ENCODE results near the gene PIP4K2A.

The PIP4K2A gene

GRCh38 chr10:22489975-22490374 lies 224.4 kb downstream of the PIP4K2A start:
- TF ChIP-seq SUZ12 (IDR thresholded peaks at IDR 0.05) (no peak), SP1 (IDR thresholded peaks at IDR 0.05) (no peak), PKNOX1 (IDR thresholded peaks at IDR 0.05) (no peak), NFRKB (IDR thresholded peaks at IDR 0.05) (no peak)
- CTCF ChIA-PET = no interaction called here
- no peak for DNase-seq (ENCODE audit: extremely low spot score)
- POLR2A ChIA-PET = no interaction called here

- TF ChIP-seq NFRKB (IDR thresholded peaks at IDR 0.05) (no peak), ZNF384 (IDR thresholded peaks at IDR 0.05) (no peak), HDGF (IDR thresholded peaks at IDR 0.05; ENCODE audit: borderline replicate concordance) (no peak), LEF1 (IDR thresholded peaks at IDR 0.05; ENCODE audit: borderline replicate concordance) (no peak), BHLHE40 (IDR thresholded peaks at IDR 0.05; ENCODE audit: borderline replicate concordance) (no peak), FOXA1 (IDR thresholded peaks at IDR 0.05) (no peak), SP1 (IDR thresholded peaks at IDR 0.05) (no peak), L3MBTL2 (conservative IDR thresholded peaks at IDR 0.05) (no peak), CTBP1 (IDR thresholded peaks at IDR 0.05; ENCODE audit: borderline replicate concordance) (no peak)
- DNase-seq (ENCODE audit: extremely low spot score) = no peak
- CTCF ChIA-PET = interaction anchor here (0.7 kb wide), 1 partner anchor 75 kb away, joined by 3 read pairs; no protein-coding TSS in a partner anchor
- POLR2A ChIA-PET = no interaction called here
Observed at GRCh38 chr10:22489467-22489866, 224.9 kb downstream of the PIP4K2A start.

GRCh38 chr10:22486431-22486830 lies 227.9 kb downstream of the PIP4K2A start:
- ChIA-PET CTCF (no interaction called here), POLR2A (no interaction called here)
- no peak for TF ChIP-seq HDGF (IDR thresholded peaks at IDR 0.05; ENCODE audit: borderline replicate concordance)
- TF ChIP-seq NFRKB (IDR thresholded peaks at IDR 0.05) = no peak
- TF ChIP-seq FOXA1 (IDR thresholded peaks at IDR 0.05) = no peak
- no peak for TF ChIP-seq FOXK2 (IDR thresholded peaks at IDR 0.05)
- no peak for TF ChIP-seq CTBP1 (IDR thresholded peaks at IDR 0.05; ENCODE audit: borderline replicate concordance)
- no peak for TF ChIP-seq ZNF384 (IDR thresholded peaks at IDR 0.05)
- no peak for TF ChIP-seq BHLHE40 (IDR thresholded peaks at IDR 0.05; ENCODE audit: borderline replicate concordance)
- no peak for TF ChIP-seq TARDBP (IDR thresholded peaks at IDR 0.05)
- TF ChIP-seq L3MBTL2 (conservative IDR thresholded peaks at IDR 0.05) = no peak
- no peak for TF ChIP-seq SUZ12 (IDR thresholded peaks at IDR 0.05)
- TF ChIP-seq ELF4 (IDR thresholded peaks at IDR 0.05) = no peak
- TF ChIP-seq ARNT (IDR thresholded peaks at IDR 0.05) = no peak
- no peak for TF ChIP-seq FOXM1 (IDR thresholded peaks at IDR 0.05; ENCODE audit: borderline replicate concordance)
- no peak for TF ChIP-seq SP1 (IDR thresholded peaks at IDR 0.05)
- DNase-seq (ENCODE audit: extremely low spot score) = no peak

Measured in HEK293T (cell line).